T-helper 1 cell (primary cell): ENCODE measurements around the gene NLRC5.
A peak's percentile ranks its signal among the peaks of the same experiment; 100 is the strongest.
"Not testable (repeated sequence)": the region's sequence is repeated elsewhere in the genome, so short reads cannot be mapped to it uniquely, and the experiment has no call there.

Experiments
- DNase-seq, 5 donors: peaks; one replicate each; pipeline ENCODE4 v3.0.0-alpha.2; 2012 to 2020

NLRC5 gene

GRCh38 chr16:57001026-57001679, 11.8 kb downstream of the NLRC5 start:
- no peak for DNase-seq

- no peak for DNase-seq
Observed at GRCh38 chr16:57003439-57004386, 14.4 kb downstream of the NLRC5 start.

- DNase-seq: no peak
Observed at GRCh38 chr16:57004387-57005250, 15.3 kb downstream of the NLRC5 start.

- DNase-seq: not testable (repeated sequence)
Observed at GRCh38 chr16:57005597-57005996, 16.2 kb downstream of the NLRC5 start.

GRCh38 chr16:57007050-57007449, 17.7 kb downstream of the NLRC5 start:
- no peak for DNase-seq

GRCh38 chr16:57007530-57007929, 18.2 kb downstream of the NLRC5 start:
- no peak for DNase-seq

- no peak for DNase-seq
Observed at GRCh38 chr16:57008440-57008839, 19.1 kb downstream of the NLRC5 start.

- DNase-seq: no peak
Observed at GRCh38 chr16:57009643-57010170, 20.4 kb downstream of the NLRC5 start.

GRCh38 chr16:57012353-57012752, 23.0 kb downstream of the NLRC5 start:
- no peak for DNase-seq

GRCh38 chr16:57013229-57013628, 23.9 kb downstream of the NLRC5 start:
- DNase-seq: no peak

GRCh38 chr16:57013902-57014301, 24.5 kb downstream of the NLRC5 start:
- no peak for DNase-seq

GRCh38 chr16:57016301-57016700, 26.9 kb downstream of the NLRC5 start:
- DNase-seq: no peak

- DNase-seq: no peak
Observed at GRCh38 chr16:57016831-57017230, 27.5 kb downstream of the NLRC5 start.

GRCh38 chr16:57017251-57017650, 27.9 kb downstream of the NLRC5 start:
- DNase-seq: no peak

GRCh38 chr16:57019746-57020145, 30.4 kb downstream of the NLRC5 start:
- no peak for DNase-seq

- DNase-seq: no peak
Observed at GRCh38 chr16:57020651-57021050, 31.3 kb downstream of the NLRC5 start.

GRCh38 chr16:57021757-57022156, 32.4 kb downstream of the NLRC5 start:
- no peak for DNase-seq

GRCh38 chr16:57022445-57022844, 33.1 kb downstream of the NLRC5 start:
- no peak for DNase-seq

GRCh38 chr16:57023541-57024249, 34.3 kb downstream of the NLRC5 start:
- DNase-seq: peak; percentile 44 to 68 (median 62)

- DNase-seq: no peak
Observed at GRCh38 chr16:57024894-57025680, 35.7 kb downstream of the NLRC5 start.
